ENCODE measurements around the gene STAC3.

DNA sequence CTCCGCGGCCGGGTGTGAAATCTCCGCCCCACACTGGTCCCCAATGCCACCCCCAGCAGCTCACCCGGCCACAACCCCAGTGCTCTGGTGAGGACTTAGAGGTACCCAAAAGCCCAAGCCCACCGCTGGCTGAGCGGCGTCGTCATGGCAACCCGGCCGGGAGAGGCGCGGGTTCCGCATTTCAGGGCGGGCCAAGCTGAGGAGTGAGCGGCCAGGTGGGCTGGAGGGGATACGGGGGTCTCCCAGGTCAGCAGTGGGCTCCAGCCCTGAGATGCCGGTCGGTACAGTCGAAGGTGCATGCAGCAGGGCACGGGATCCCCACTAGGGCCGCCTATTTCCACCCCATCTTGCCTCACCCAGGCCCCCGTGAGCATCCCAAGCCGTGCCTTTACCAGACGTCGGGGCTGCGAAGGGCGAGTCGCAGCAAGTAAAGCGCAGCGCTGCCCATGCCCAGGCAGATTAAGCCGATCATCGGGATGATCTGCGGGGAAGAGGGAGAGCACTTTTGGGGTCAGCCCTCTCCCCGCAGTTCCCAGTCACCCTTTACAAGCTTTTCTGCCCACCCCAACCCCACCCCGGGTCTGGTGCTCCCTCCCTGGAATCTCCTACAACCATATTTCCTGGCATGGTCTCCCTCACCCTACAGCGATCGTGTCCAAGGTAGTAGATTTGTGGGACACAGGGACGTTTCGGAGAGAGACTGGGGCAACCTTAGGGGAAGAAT, 14.6 kb downstream of the STAC3 start:
- TF ChIP-seq, protein P1, sequence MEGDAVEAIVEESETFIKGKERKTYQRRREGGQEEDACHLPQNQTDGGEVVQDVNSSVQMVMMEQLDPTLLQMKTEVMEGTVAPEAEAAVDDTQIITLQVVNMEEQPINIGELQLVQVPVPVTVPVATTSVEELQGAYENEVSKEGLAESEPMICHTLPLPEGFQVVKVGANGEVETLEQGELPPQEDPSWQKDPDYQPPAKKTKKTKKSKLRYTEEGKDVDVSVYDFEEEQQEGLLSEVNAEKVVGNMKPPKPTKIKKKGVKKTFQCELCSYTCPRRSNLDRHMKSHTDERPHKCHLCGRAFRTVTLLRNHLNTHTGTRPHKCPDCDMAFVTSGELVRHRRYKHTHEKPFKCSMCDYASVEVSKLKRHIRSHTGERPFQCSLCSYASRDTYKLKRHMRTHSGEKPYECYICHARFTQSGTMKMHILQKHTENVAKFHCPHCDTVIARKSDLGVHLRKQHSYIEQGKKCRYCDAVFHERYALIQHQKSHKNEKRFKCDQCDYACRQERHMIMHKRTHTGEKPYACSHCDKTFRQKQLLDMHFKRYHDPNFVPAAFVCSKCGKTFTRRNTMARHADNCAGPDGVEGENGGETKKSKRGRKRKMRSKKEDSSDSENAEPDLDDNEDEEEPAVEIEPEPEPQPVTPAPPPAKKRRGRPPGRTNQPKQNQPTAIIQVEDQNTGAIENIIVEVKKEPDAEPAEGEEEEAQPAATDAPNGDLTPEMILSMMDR (IDR thresholded peaks at IDR 0.05), result no peak
- TF ChIP-seq POLR2A (IDR thresholded peaks at IDR 0.05; ENCODE audit: low read depth) (no peak), POLR2AphosphoS5 (IDR thresholded peaks at IDR 0.05) (no peak)
